Measurements from ENCODE around the gene PXN. TPM values are rescaled to one million over a fixed set of nuclear protein-coding genes. Genes with fewer than 3 reads are reported as not detected.

Gene PXN
- total and polyA plus RNA-seq, 2 of the 13 experiments (the other 11 are each of a cell fraction or from before 2014, with no cell fraction given) = 13.6 to 14.2 TPM

GRCh38 chr12:120199595-120200306, 65.8 kb downstream of the PXN start (continued):
- no peak for TF ChIP-seq ZKSCAN5 (CRISPR knock-in tag; IDR thresholded peaks at IDR 0.05)

GRCh38 chr12:120199025-120199424, 66.5 kb downstream of the PXN start:
- 63% methylated on average over 7 of the region's 7 CpGs for WGBS (ENCODE audit: low lambda C conversion rate)
- peaks cover 62% of the 10 kb centered on the region for H3K4me1 ChIP-seq (ENCODE audit: insufficient read depth, low read length)
- CTCF ChIA-PET (ENCODE audit: low intra/inter-chr PET ratio, low total read pairs) = no interaction called here

GRCh38 chr12:120197542-120197887, 68.0 kb downstream of the PXN start:
- peaks cover 4 to 38% of the 10 kb centered on the region in 2 experiments for H3K36me3 ChIP-seq (replicated peaks in 1 of 2; ENCODE audit: control insufficient read depth in 1 of 2, insufficient read depth in 2 of 2, low read length in 2 of 2)
- no peaks in the 10 kb centered on the region for H3K9me3 ChIP-seq (ENCODE audit: low read length)
- CTCF ChIA-PET (ENCODE audit: low intra/inter-chr PET ratio, low total read pairs) = no interaction called here
- DNase-seq (ENCODE audit: low spot score) (no peak), ATAC-seq (no peak), FAIRE-seq (no peak)
- BruUV-seq (replicated peaks) = TSS peak; percentile 5
- H3K4me2 ChIP-seq (ENCODE audit: low read depth, low read length) = peak overlapping the region; percentile 8; the same call in 1 of the 2 replicates
- WGBS (ENCODE audit: low lambda C conversion rate) = 92% methylated on average over 4 of the region's 4 CpGs
- peaks cover 31% of the 10 kb centered on the region for H4K20me1 ChIP-seq (ENCODE audit: insufficient read depth, low read length)
- H3K9ac ChIP-seq (ENCODE audit: insufficient read depth, low read depth, low read length) = no peak overlapping the region
- intact Hi-C loops (cut with micrococcal nuclease; ENCODE audit: unreplicated experiment) = no loop called here
- no peak overlapping the region for H2AFZ ChIP-seq (ENCODE audit: low read length)
- 0 out of 6 replicates have a peak overlapping the region, but pooled peaks of 1 of the 3 experiments have one; percentile 2 for H3K4me3 ChIP-seq (replicated peaks in 1 of 3; ENCODE audit: insufficient read depth in 1 of 3, low read depth in 2 of 3, low read length in 3 of 3)
- peaks cover 60% of the 10 kb centered on the region for H3K4me1 ChIP-seq (ENCODE audit: insufficient read depth, low read length)
- peaks cover 62% of the 10 kb centered on the region for H3K79me2 ChIP-seq (ENCODE audit: insufficient read depth, low read length)
- TF ChIP-seq TIGD3 (CRISPR knock-in tag; IDR thresholded peaks at IDR 0.05; ENCODE audit: borderline replicate concordance) (no peak), CREB3 (CRISPR knock-in tag; IDR thresholded peaks at IDR 0.05) (no peak), SRY (CRISPR knock-in tag; IDR thresholded peaks at IDR 0.05) (no peak), ZNF781 (CRISPR knock-in tag; IDR thresholded peaks at IDR 0.05; ENCODE audit: borderline replicate concordance, not compliant biosample characterization) (no peak), KAT2B (IDR thresholded peaks at IDR 0.05; ENCODE audit: borderline replicate concordance, low read depth, low read length) (no peak), POLR2AphosphoS5 (IDR thresholded peaks at IDR 0.05; ENCODE audit: low read depth, low read length) (peak; percentile 56; the same call in 1 of the 2 replicates), ZNF335 (CRISPR knock-in tag; IDR thresholded peaks at IDR 0.05) (no peak), RBM22 (optimal IDR thresholded peaks at IDR 0.05; ENCODE audit: low read length) (peak; percentile 42), FOXC1 (CRISPR knock-in tag; IDR thresholded peaks at IDR 0.05; ENCODE audit: borderline replicate concordance) (no peak), STAG1 (CRISPR knock-in tag; IDR thresholded peaks at IDR 0.05) (no peak), POLR2A (IDR thresholded peaks at IDR 0.05; ENCODE audit: insufficient read depth in 1 of 2, low read depth in 2 of 2, low read length in 2 of 2) (peak in 1 of 2 experiments; percentile 38; a peak in 2 of 4 replicates), RBFOX2 (IDR thresholded peaks at IDR 0.05; ENCODE audit: low read depth, low read length) (peak; percentile 57; the same call in 1 of the 2 replicates)
- POLR2A ChIA-PET = interaction anchor here (1.2 to 7.9 kb wide), 5 partner anchors 16 to 94 kb away, joined by 3 to 115 read pairs (median 24); partner anchors contain the start of gene RNU4-2
- no peaks in the 10 kb centered on the region; a peak in 1 of 5 replicates for H3K27me3 ChIP-seq (ENCODE audit: control insufficient read depth in 1 of 2, insufficient read depth in 2 of 2, low read length in 2 of 2)
- in situ Hi-C loops (cut with HindIII; ENCODE audit: extremely low pct_ligation_motif_present, low pct_unique_long_range_greater_than_20kb) = no loop called here
- H3K27ac ChIP-seq (ENCODE audit: extremely low read length, insufficient read depth, low read length) = no peak overlapping the region

More at GRCh38 chr12:120199025-120199424, 66.5 kb downstream of the PXN start:
- peaks cover 31% of the 10 kb centered on the region for H4K20me1 ChIP-seq (ENCODE audit: insufficient read depth, low read length)
- POLR2A ChIA-PET = interaction anchor here (3.0 to 7.9 kb wide), 6 partner anchors 16 to 93 kb away, joined by 45 to 378 read pairs (median 104); partner anchors contain the start of genes RAB35, RNU4-1 and RNU4-2
- FAIRE-seq = no peak
- H3K4me2 ChIP-seq (ENCODE audit: low read depth, low read length) = peak overlapping the region; percentile 95
- peak overlapping the region; percentile 96 for H3K9ac ChIP-seq (ENCODE audit: insufficient read depth, low read depth, low read length)
- H3K36me3 ChIP-seq (replicated peaks in 1 of 2; ENCODE audit: control insufficient read depth in 1 of 2, insufficient read depth in 2 of 2, low read length in 2 of 2) = peaks cover 4 to 38% of the 10 kb centered on the region in 2 experiments
- DNase-seq (ENCODE audit: low spot score) = no peak
- intact Hi-C loops (cut with micrococcal nuclease; ENCODE audit: unreplicated experiment) = no loop called here
- H2AFZ ChIP-seq (ENCODE audit: low read length) = no peak overlapping the region
- ATAC-seq = no peak
- in situ Hi-C loops (cut with HindIII; ENCODE audit: extremely low pct_ligation_motif_present, low pct_unique_long_range_greater_than_20kb) = no loop called here
- peak overlapping the region; percentile 91 for H3K27ac ChIP-seq (ENCODE audit: extremely low read length, insufficient read depth, low read length)
- BruUV-seq (replicated peaks) = no TSS peak
- no peaks in the 10 kb centered on the region for H3K9me3 ChIP-seq (ENCODE audit: low read length)
- TF ChIP-seq GTF3A (CRISPR knock-in tag; conservative IDR thresholded peaks at IDR 0.05) (no peak), POLR2G (IDR thresholded peaks at IDR 0.05; ENCODE audit: low read depth, low read length) (0 out of 2 replicates have a peak, but pooled peaks have one; percentile 27)
- H3K27me3 ChIP-seq (ENCODE audit: control insufficient read depth in 1 of 2, insufficient read depth in 2 of 2, low read length in 2 of 2) = no peaks in the 10 kb centered on the region; a peak in 1 of 5 replicates
- peak overlapping the region; percentile 86 to 99 (median 99) for H3K4me3 ChIP-seq (replicated peaks in 1 of 3; ENCODE audit: insufficient read depth in 1 of 3, low read depth in 2 of 3, low read length in 3 of 3)
- H3K79me2 ChIP-seq (ENCODE audit: insufficient read depth, low read length) = peaks cover 47% of the 10 kb centered on the region

All from HepG2 (cell line).